OCI-LY7 (cell line): ENCODE results near the gene PHKA2.

Experiments used
- CTCF ChIP-seq: fragments of 200-600 bp; sonication (generic); conservative IDR thresholded peaks from 2 replicates; pipeline ENCODE4 v1.5.1; 2014; ENCODE audit warnings: mild to moderate bottlenecking, antibody characterized with exemption, low read length, moderate library complexity, mixed read lengths
- EZH2phosphoT487 ChIP-seq: fragments of 200-600 bp; sonication (generic); IDR thresholded peaks from 2 replicates; pipeline ENCODE4 v1.6.1; 2018; ENCODE audit warnings: low read depth, borderline replicate concordance, mild to moderate bottlenecking, mixed run types, antibody characterized with exemption, low read length, moderate library complexity, mixed read lengths

- TF ChIP-seq CTCF (no peak), EZH2phosphoT487 (no peak)
Measured at GRCh38 chrX:18929775-18930174, 54.1 kb downstream of the PHKA2 start.
